Putamen (tissue), 1 donor: Measurements from ENCODE around the gene URGCP.
A peak's percentile ranks its signal among the peaks of the same experiment; 100 is the strongest.

Experiments used
- DNase-seq: peaks from one replicate; pipeline ENCODE4 v3.0.0-alpha.2; 2016; ENCODE audit warnings: low spot score

URGCP gene

GRCh38 chr7:43876241-43876640 lies 30.2 kb downstream of the URGCP start:
- no peak for DNase-seq

GRCh38 chr7:43873300-43873699 lies 33.1 kb downstream of the URGCP start:
- no peak for DNase-seq

- peak; percentile 50 for DNase-seq
Measured at GRCh38 chr7:43872406-43873110, 33.8 kb downstream of the URGCP start.

- DNase-seq: no peak
Measured at GRCh38 chr7:43871064-43871463, 35.3 kb downstream of the URGCP start.

GRCh38 chr7:43870316-43870715 lies 36.1 kb downstream of the URGCP start:
- DNase-seq: no peak

- DNase-seq: no peak
Measured at GRCh38 chr7:43869867-43870240, 36.5 kb downstream of the URGCP start.

GRCh38 chr7:43869006-43869866 lies 37.2 kb downstream of the URGCP start, which contains the start of gene MRPS24:
TSS of gene MRPS24 (minus strand) at chr7:43869517. CDS start at chr7:43869495, 22 bp downstream.
- DNase-seq: peak; percentile 94

GRCh38 chr7:43868681-43869005 lies 37.8 kb downstream of the URGCP start:
- no peak for DNase-seq

- no peak for DNase-seq
Measured at GRCh38 chr7:43868181-43868580, 38.2 kb downstream of the URGCP start.

GRCh38 chr7:43865277-43865676 lies 41.1 kb downstream of the URGCP start:
- DNase-seq: no peak

GRCh38 chr7:43864126-43864525 lies 42.3 kb downstream of the URGCP start:
- DNase-seq: no peak

GRCh38 chr7:43856996-43857395 lies 49.4 kb downstream of the URGCP start:
- DNase-seq: no peak

- DNase-seq: no peak
Measured at GRCh38 chr7:43856316-43856715, 50.1 kb downstream of the URGCP start.

- DNase-seq: no peak
Measured at GRCh38 chr7:43855176-43855575, 51.2 kb downstream of the URGCP start.

- no peak for DNase-seq
Measured at GRCh38 chr7:43851805-43852204, 54.6 kb downstream of the URGCP start.

- DNase-seq: no peak
Measured at GRCh38 chr7:43850348-43851116, 55.9 kb downstream of the URGCP start.

GRCh38 chr7:43849047-43849446 lies 57.3 kb downstream of the URGCP start:
- no peak for DNase-seq

GRCh38 chr7:43847496-43847895 lies 58.9 kb downstream of the URGCP start:
- DNase-seq: no peak

GRCh38 chr7:43844662-43845061 lies 61.7 kb downstream of the URGCP start:
- DNase-seq: no peak

GRCh38 chr7:43844257-43844656 lies 62.1 kb downstream of the URGCP start:
- no peak for DNase-seq

GRCh38 chr7:43843296-43843695 lies 63.1 kb downstream of the URGCP start:
- no peak for DNase-seq

GRCh38 chr7:43838201-43838658 lies 68.2 kb downstream of the URGCP start:
- no peak for DNase-seq
